Testis (tissue), 3 donors: ENCODE results near the gene CEACAM6. TPM values are rescaled to one million over a fixed set of nuclear protein-coding genes. Genes with fewer than 3 reads are reported as not detected.
"Not testable (repeated sequence)": the region's sequence is repeated elsewhere in the genome, so short reads cannot be mapped to it uniquely, and the experiment has no call there.

ENCODE experiments used
- DNase-seq: peaks from one replicate; pipeline ENCODE4 v3.0.0-alpha.2; 2019
- H3K27ac ChIP-seq, 2 donors: fragments of 200-600 bp; sonication (generic); one replicate each; pipeline ENCODE4 v1.5.1; 2019
- H3K27me3 ChIP-seq: fragments of 200-600 bp; sonication (generic); one replicate; pipeline ENCODE4 v1.5.1; 2019
- H3K36me3 ChIP-seq: fragments of 200-600 bp; sonication (generic); one replicate; pipeline ENCODE4 v1.5.1; 2017; ENCODE audit warnings: low read depth; ENCODE audit errors: missing control alignments
- H3K4me1 ChIP-seq: fragments of 200-600 bp; sonication (generic); one replicate; pipeline ENCODE4 v1.5.1; 2019
- H3K4me3 ChIP-seq, 2 donors: fragments of 200-600 bp; sonication (generic); one replicate each; pipeline ENCODE4 v1.5.1; 2017 to 2019
- H3K9me3 ChIP-seq: fragments of 200-600 bp; sonication (generic); one replicate; pipeline ENCODE4 v1.5.1; 2017
- POLR2A ChIP-seq: fragments of 450-650 bp; IDR thresholded peaks from one replicate; pipeline ENCODE4 v1.6.1; 2017; ENCODE audit warnings: antibody characterized with exemption, mild to moderate bottlenecking, moderate library complexity
- WGBS, 2 donors: methylation state at CpG; one replicate each; pipeline ENCODE4 v1.1.5; 2018; 5-methylcytosine and 5-hydroxymethylcytosine counted together
- intact Hi-C: fragments of 100-400 bp; cut with DNase I; formaldehyde crosslinking; loops from one replicate; pipeline ENCODE4 v1.15.1; 2023; ENCODE audit warnings: low total_unique reads
- polyA plus RNA-seq: library from polyadenylated mRNA; stranded (reverse); fragments of 350-450 nt; fragmentation: Illumina TruSeq; extraction: RNeasy Lipid Tissue Mini Kit (QIAGEN cat#74804); gene quantifications from one replicate; pipeline ENCODE4 v1.2.3, GENCODE V29; 2014; ENCODE audit warnings: low read depth, low replicate concordance; ENCODE audit not compliant: insufficient read depth
- total RNA-seq, 2 donors: library from RNA; depleted of rRNA; stranded (reverse); fragments of >200 nt; gene quantifications; one replicate each; pipeline ENCODE4 v1.2.3, GENCODE V29; 2016
- TF ChIP-seq, protein P1 (sequence below), 3 experiments: fragments of 450-650 bp in 2 of 3; fragments of 200-600 bp in 1 of 3; sonication (generic) in 1 of 3; IDR thresholded peaks; one replicate each; pipeline ENCODE4 v1.5.1; 2016 to 2019; ENCODE audit warnings: antibody characterized with exemption in 3 of 3, mild to moderate bottlenecking in 2 of 3, moderate library complexity in 1 of 3

Gene CEACAM6
- total and polyA plus RNA-seq, 3 donors from 2014 or later, result 0.29 to 0.31 TPM; not detected in 1

- intact Hi-C loops, result no loop called here
- H3K27me3 ChIP-seq, result no peaks in the 10 kb centered on the region
- WGBS, 2 donors, result 54 to 57% methylated on average over 4 of the region's 4 CpGs
- no peaks in the 10 kb centered on the region for H3K36me3 ChIP-seq
- no peaks in the 10 kb centered on the region for H3K9me3 ChIP-seq
- no peak for DNase-seq
- H3K4me1 ChIP-seq, result no peaks in the 10 kb centered on the region
- no peak overlapping the region for H3K4me3 ChIP-seq
- TF ChIP-seq, protein P1, sequence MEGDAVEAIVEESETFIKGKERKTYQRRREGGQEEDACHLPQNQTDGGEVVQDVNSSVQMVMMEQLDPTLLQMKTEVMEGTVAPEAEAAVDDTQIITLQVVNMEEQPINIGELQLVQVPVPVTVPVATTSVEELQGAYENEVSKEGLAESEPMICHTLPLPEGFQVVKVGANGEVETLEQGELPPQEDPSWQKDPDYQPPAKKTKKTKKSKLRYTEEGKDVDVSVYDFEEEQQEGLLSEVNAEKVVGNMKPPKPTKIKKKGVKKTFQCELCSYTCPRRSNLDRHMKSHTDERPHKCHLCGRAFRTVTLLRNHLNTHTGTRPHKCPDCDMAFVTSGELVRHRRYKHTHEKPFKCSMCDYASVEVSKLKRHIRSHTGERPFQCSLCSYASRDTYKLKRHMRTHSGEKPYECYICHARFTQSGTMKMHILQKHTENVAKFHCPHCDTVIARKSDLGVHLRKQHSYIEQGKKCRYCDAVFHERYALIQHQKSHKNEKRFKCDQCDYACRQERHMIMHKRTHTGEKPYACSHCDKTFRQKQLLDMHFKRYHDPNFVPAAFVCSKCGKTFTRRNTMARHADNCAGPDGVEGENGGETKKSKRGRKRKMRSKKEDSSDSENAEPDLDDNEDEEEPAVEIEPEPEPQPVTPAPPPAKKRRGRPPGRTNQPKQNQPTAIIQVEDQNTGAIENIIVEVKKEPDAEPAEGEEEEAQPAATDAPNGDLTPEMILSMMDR (IDR thresholded peaks at IDR 0.05), result no peak
- TF ChIP-seq POLR2A, result no peak
- no peak overlapping the region for H3K27ac ChIP-seq
Measured at GRCh38 chr19:41784743-41785142, 29.4 kb downstream of the CEACAM6 start.

DNA sequence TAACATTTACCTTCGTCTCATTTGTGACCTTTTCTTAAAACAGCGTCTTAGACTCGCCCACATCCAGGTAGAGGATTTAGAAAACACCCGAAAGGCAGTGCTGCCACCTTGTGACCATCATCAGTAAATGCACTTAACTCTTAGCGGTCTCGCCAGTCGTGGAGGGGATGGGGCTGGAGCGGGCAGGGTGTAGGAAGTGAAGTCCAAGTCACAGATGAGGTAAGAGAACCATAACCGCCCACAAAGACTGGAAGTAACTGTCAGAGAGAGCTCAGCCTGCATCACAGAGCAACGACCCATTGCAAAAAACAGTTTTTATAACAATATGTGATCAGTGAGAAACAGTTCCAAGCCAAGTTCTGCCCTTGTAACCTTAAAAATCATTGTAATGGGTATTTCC, 30.3 kb downstream of the CEACAM6 start:
- WGBS, 2 donors, result 1% methylated on average over 10 of the region's 10 CpGs

DNA sequence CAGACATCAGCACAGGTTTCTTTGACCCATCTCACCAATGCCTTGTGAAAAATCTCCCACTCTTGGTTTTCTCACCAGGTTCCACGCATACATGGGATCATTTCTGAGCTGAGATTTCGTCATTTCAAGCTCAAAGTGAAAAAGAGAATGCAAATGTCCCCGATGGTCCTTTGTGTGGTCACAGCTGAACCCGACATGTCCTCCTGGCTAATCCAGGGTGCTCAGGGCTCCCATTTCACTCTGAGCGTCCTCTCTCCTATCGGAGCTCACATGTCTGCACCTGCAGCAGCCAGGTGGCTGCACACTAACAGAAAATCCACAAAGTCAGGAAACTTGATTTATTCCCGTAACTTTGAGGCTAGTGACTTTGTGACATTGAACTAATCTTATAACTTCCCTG, 31.7 kb downstream of the CEACAM6 start:
- TF ChIP-seq POLR2A, result no peak
- TF ChIP-seq, protein P1 (IDR thresholded peaks at IDR 0.05), result no peak
- Histone ChIP-seq H3K9me3 (no peaks in the 10 kb centered on the region), H3K27ac (no peak overlapping the region), H3K36me3 (no peaks in the 10 kb centered on the region), H3K4me1 (no peaks in the 10 kb centered on the region), H3K4me3 (no peak overlapping the region), H3K27me3 (no peaks in the 10 kb centered on the region)
- intact Hi-C loops, result no loop called here
- DNase-seq, result no peak
- 75 to 78% methylated on average over 7 of the region's 7 CpGs for WGBS, 2 donors

More for the DNA sequence above, 30.3 kb downstream of the CEACAM6 start:
- no peak overlapping the region for H3K27ac ChIP-seq
- DNase-seq, result peak; percentile 66
- no peak for TF ChIP-seq POLR2A
- TF ChIP-seq, protein P1 (IDR thresholded peaks at IDR 0.05), result peak in 2 of 3 experiments; percentile 65 to 71
- intact Hi-C loops, result no loop called here
- no peaks in the 10 kb centered on the region for H3K36me3 ChIP-seq
- H3K4me3 ChIP-seq, result no peak overlapping the region
- no peaks in the 10 kb centered on the region for H3K27me3 ChIP-seq
- no peaks in the 10 kb centered on the region for H3K4me1 ChIP-seq
- no peaks in the 10 kb centered on the region for H3K9me3 ChIP-seq

- H3K27me3 ChIP-seq, intact Hi-C loops, H3K4me3 ChIP-seq, DNase-seq, H3K36me3 ChIP-seq, H3K4me1 ChIP-seq, H3K9me3 ChIP-seq, H3K27ac ChIP-seq: not testable (repeated sequence)
- no CpG with 5 or more reads among the region's 1 CpG for WGBS, 2 donors
Measured at GRCh38 chr19:41788518-41788917, 33.2 kb downstream of the CEACAM6 start.

- H3K27me3 ChIP-seq, DNase-seq, intact Hi-C loops, H3K9me3 ChIP-seq, H3K4me3 ChIP-seq, H3K36me3 ChIP-seq, H3K4me1 ChIP-seq, H3K27ac ChIP-seq: not testable (repeated sequence)
- 77 to 86% methylated on average over 3 to 4 of the region's 5 CpGs for WGBS, 2 donors
Measured at GRCh38 chr19:41789053-41789452, 33.7 kb downstream of the CEACAM6 start.

GRCh38 chr19:41792513-41793413, 37.4 kb downstream of the CEACAM6 start:
- no peak for TF ChIP-seq POLR2A
- TF ChIP-seq, protein P1 (IDR thresholded peaks at IDR 0.05), result peak in 2 of 3 experiments; percentile 26 to 69
- Histone ChIP-seq H3K36me3 (no peaks in the 10 kb centered on the region), H3K27ac (no peak overlapping the region), H3K27me3 (no peaks in the 10 kb centered on the region), H3K4me3 (no peak overlapping the region), H3K9me3 (no peaks in the 10 kb centered on the region), H3K4me1 (no peaks in the 10 kb centered on the region)
- DNase-seq, result peak; percentile 72
- intact Hi-C loops, result no loop called here
- WGBS, 2 donors, result 22 to 24% methylated on average over 22 of the region's 22 CpGs
